ENCODE data around the gene TOR3A.

GRCh38 chr1:179121159-179121938, 39.5 kb downstream of the TOR3A start:
- TF ChIP-seq GATA2 (IDR thresholded peaks at IDR 0.05; ENCODE audit: low read depth, low read length) (no peak), GATA3 (IDR thresholded peaks at IDR 0.05; ENCODE audit: low read depth, low read length) (no peak)
